Measurements from ENCODE around the gene UBIAD1. TPM values are rescaled to one million over a fixed set of nuclear protein-coding genes. Genes with fewer than 3 reads are reported as not detected.

UBIAD1 gene
- total and polyA plus RNA-seq, 2 experiments from 2014 or later = 13.7 to 31.6 TPM

DNA sequence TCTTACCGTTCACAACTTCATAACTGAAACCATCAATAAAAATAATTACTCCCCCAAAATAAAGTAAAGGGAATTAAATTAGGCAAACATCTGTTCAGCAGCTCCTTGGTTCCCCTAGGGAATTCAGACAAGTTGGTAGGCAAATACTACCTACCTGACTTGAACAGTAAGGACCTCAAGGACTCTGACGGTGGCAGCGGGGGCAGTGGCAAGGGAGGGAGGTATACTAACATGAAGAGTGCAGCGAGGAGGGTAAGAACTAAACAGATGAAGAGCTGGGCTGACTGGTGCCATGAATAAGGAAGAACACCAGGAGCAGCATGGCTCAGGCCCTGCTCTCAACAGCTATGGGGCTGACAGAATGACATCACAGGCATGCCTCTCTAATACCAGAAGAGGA, 43.8 kb upstream of the UBIAD1 start:
- no peak overlapping the region for H3K27ac Mint-ChIP-seq

DNA sequence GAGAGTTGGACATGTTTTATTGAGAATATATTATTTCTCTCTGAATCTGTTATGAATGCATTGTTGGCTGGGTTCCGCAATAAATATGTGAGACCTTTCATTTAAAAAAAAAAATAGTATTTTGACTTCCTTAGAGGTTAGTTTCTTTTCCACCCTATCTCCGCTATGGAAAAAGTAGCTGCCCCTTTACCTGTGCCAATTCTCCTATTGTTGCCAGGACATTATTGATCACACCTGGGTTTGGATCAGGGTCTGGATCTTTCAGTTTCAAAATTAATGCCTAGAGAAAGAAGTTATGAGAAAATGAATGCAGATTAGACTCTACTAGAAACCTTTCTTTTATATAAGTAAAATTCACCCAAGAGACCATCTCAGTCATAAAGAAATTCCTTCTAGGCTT, 39.8 kb upstream of the UBIAD1 start:
- ATAC-seq (no peak), DNase-seq (ENCODE audit: low spot score) (no peak)
- Mint-ChIP-seq H3K36me3 (ENCODE audit: low read depth) (peaks cover 84% of the 10 kb centered on the region), H3K27me3 (ENCODE audit: insufficient read depth, low read depth, poor library complexity) (peaks cover 2% of the 10 kb centered on the region), H3K9me3 (no peaks in the 10 kb centered on the region), H3K27ac (no peak overlapping the region), H3K4me3 (no peak overlapping the region), H3K4me1 (no peaks in the 10 kb centered on the region)
- Histone ChIP-seq H4K20me1 (replicated peaks; ENCODE audit: insufficient read depth) (no peaks in the 10 kb centered on the region; the same call in 1 of the 2 replicates), H3K9me2 (ENCODE audit: insufficient read depth) (no peaks in the 10 kb centered on the region), H3K27me3 (ENCODE audit: insufficient read depth) (no peaks in the 10 kb centered on the region), H3K4me1 (ENCODE audit: insufficient read depth) (no peaks in the 10 kb centered on the region), H3K4me2 (no peak overlapping the region), H3K79me2 (replicated peaks; ENCODE audit: insufficient read depth) (no peaks in the 10 kb centered on the region), H3K4me3 (no peak overlapping the region), H3K36me3 (ENCODE audit: insufficient read depth) (peaks cover 76% of the 10 kb centered on the region), H3K27ac (ENCODE audit: low read depth) (no peak overlapping the region), H3F3A (replicated peaks; ENCODE audit: low read depth) (peaks cover 6% of the 10 kb centered on the region; the same call in 1 of the 2 replicates), H2AFZ (no peak overlapping the region)
- TF ChIP-seq NANOG (IDR thresholded peaks at IDR 0.05; ENCODE audit: borderline replicate concordance) (no peak), CREB1 (CRISPR knock-in tag; IDR thresholded peaks at IDR 0.05; ENCODE audit: low read depth) (no peak), ZNF114 (CRISPR knock-in tag; IDR thresholded peaks at IDR 0.05) (no peak), EZH2 (IDR thresholded peaks at IDR 0.05; ENCODE audit: low read depth, unreplicated experiment) (no peak), ZNF331 (CRISPR knock-in tag; IDR thresholded peaks at IDR 0.05; ENCODE audit: low read depth) (no peak), EZH2phosphoT487 (IDR thresholded peaks at IDR 0.05; ENCODE audit: unreplicated experiment) (no peak)
- TF ChIP-seq, protein P1, sequence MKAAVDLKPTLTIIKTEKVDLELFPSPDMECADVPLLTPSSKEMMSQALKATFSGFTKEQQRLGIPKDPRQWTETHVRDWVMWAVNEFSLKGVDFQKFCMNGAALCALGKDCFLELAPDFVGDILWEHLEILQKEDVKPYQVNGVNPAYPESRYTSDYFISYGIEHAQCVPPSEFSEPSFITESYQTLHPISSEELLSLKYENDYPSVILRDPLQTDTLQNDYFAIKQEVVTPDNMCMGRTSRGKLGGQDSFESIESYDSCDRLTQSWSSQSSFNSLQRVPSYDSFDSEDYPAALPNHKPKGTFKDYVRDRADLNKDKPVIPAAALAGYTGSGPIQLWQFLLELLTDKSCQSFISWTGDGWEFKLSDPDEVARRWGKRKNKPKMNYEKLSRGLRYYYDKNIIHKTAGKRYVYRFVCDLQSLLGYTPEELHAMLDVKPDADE (IDR thresholded peaks at IDR 0.05) = no peak
- TF ChIP-seq, protein P2, sequence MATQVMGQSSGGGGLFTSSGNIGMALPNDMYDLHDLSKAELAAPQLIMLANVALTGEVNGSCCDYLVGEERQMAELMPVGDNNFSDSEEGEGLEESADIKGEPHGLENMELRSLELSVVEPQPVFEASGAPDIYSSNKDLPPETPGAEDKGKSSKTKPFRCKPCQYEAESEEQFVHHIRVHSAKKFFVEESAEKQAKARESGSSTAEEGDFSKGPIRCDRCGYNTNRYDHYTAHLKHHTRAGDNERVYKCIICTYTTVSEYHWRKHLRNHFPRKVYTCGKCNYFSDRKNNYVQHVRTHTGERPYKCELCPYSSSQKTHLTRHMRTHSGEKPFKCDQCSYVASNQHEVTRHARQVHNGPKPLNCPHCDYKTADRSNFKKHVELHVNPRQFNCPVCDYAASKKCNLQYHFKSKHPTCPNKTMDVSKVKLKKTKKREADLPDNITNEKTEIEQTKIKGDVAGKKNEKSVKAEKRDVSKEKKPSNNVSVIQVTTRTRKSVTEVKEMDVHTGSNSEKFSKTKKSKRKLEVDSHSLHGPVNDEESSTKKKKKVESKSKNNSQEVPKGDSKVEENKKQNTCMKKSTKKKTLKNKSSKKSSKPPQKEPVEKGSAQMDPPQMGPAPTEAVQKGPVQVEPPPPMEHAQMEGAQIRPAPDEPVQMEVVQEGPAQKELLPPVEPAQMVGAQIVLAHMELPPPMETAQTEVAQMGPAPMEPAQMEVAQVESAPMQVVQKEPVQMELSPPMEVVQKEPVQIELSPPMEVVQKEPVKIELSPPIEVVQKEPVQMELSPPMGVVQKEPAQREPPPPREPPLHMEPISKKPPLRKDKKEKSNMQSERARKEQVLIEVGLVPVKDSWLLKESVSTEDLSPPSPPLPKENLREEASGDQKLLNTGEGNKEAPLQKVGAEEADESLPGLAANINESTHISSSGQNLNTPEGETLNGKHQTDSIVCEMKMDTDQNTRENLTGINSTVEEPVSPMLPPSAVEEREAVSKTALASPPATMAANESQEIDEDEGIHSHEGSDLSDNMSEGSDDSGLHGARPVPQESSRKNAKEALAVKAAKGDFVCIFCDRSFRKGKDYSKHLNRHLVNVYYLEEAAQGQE (IDR thresholded peaks at IDR 0.05; ENCODE audit: unreplicated experiment) = no peak
- TF ChIP-seq, protein P3, sequence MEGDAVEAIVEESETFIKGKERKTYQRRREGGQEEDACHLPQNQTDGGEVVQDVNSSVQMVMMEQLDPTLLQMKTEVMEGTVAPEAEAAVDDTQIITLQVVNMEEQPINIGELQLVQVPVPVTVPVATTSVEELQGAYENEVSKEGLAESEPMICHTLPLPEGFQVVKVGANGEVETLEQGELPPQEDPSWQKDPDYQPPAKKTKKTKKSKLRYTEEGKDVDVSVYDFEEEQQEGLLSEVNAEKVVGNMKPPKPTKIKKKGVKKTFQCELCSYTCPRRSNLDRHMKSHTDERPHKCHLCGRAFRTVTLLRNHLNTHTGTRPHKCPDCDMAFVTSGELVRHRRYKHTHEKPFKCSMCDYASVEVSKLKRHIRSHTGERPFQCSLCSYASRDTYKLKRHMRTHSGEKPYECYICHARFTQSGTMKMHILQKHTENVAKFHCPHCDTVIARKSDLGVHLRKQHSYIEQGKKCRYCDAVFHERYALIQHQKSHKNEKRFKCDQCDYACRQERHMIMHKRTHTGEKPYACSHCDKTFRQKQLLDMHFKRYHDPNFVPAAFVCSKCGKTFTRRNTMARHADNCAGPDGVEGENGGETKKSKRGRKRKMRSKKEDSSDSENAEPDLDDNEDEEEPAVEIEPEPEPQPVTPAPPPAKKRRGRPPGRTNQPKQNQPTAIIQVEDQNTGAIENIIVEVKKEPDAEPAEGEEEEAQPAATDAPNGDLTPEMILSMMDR (conservative IDR thresholded peaks at IDR 0.05; ENCODE audit: low read depth in 2 of 2) = no peak

More for the DNA sequence above, 43.8 kb upstream of the UBIAD1 start:
- Mint-ChIP-seq H3K27me3 (ENCODE audit: insufficient read depth, low read depth, poor library complexity) (peaks cover 5% of the 10 kb centered on the region), H3K36me3 (ENCODE audit: low read depth) (peaks cover 75% of the 10 kb centered on the region), H3K4me3 (no peak overlapping the region), H3K9me3 (no peaks in the 10 kb centered on the region), H3K4me1 (no peaks in the 10 kb centered on the region)
- DNase-seq (ENCODE audit: low spot score) (no peak), ATAC-seq (no peak)
- H3K27ac ChIP-seq (ENCODE audit: low read depth) = no peak overlapping the region
- TF ChIP-seq ZNF114 (CRISPR knock-in tag; IDR thresholded peaks at IDR 0.05) (no peak), POLR2AphosphoS5 (IDR thresholded peaks at IDR 0.05; ENCODE audit: low read depth) (no peak), ZNF331 (CRISPR knock-in tag; IDR thresholded peaks at IDR 0.05; ENCODE audit: low read depth) (no peak)
- TF ChIP-seq, protein P3 (conservative IDR thresholded peaks at IDR 0.05; ENCODE audit: low read depth in 2 of 2) = no peak
- no peaks in the 10 kb centered on the region for H3K27me3 ChIP-seq (ENCODE audit: insufficient read depth)
- no peaks in the 10 kb centered on the region for H3K9me2 ChIP-seq (ENCODE audit: insufficient read depth)
- H3K4me2 ChIP-seq = no peak overlapping the region
- H3K79me2 ChIP-seq (replicated peaks; ENCODE audit: insufficient read depth) = no peaks in the 10 kb centered on the region
- no peaks in the 10 kb centered on the region; the same call in 1 of the 2 replicates for H3F3A ChIP-seq (replicated peaks; ENCODE audit: low read depth)
- H3K4me3 ChIP-seq = no peak overlapping the region
- no peaks in the 10 kb centered on the region; the same call in 1 of the 2 replicates for H4K20me1 ChIP-seq (replicated peaks; ENCODE audit: insufficient read depth)
- H3K36me3 ChIP-seq (ENCODE audit: insufficient read depth) = peaks cover 71% of the 10 kb centered on the region
- no peaks in the 10 kb centered on the region for H3K4me1 ChIP-seq (ENCODE audit: insufficient read depth)
- no peak overlapping the region for H2AFZ ChIP-seq
